GM12874 (cell line): ENCODE results near the gene FSIP2.

Experiments used
- TF ChIP-seq, protein P1 (sequence below): IDR thresholded peaks from 2 replicates; pipeline ENCODE4 v1.5.1; 2011; ENCODE audit warnings: low read depth, mild to moderate bottlenecking, control low read depth, low read length, moderate library complexity; ENCODE audit not compliant: insufficient read depth

FSIP2 gene

DNA sequence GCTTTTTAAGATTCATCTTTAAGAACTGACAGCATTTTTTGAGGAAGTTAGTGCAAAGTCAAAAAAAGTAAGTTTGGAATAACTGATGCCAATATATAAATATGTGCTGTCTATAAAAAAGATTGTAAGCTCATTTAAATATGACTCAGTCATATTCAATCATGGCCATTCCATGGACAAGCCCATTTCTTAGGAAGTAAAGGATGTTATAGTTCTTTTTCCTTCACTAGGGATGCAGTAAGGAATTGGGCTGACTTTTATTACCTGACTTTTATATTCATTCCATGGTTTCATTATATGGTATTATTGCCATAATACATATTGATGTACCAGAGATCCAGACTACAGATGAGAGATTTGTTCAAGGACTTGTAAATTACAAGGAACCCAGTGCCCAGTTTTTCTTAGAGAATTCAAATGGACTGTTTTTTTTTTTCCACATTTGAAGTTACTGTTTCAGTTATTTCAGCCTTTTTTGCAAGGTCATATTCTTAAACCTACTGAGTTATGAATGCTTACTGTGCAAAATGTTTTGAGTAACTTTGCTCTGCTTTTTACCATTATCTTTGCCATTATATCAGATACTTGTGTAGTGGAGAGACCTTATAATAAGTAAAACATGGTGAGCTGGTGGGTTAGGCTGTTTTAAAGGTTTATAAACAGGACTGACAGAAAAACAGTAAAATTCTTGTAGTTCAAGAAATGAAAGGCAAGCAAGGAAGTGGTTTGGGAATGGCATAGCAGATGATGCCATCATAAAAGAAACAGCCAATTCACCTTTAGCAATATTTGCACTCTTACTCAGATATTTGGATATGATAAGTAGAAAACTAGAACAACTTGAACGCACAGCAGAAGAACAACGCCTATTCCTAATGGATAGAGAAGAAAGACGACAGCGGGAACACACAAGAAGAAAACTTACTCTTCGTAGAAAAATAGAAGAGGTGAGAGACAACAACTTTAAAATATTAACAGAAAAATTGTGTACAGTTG, 7.6 kb downstream of the FSIP2 start:
- TF ChIP-seq, protein P1, sequence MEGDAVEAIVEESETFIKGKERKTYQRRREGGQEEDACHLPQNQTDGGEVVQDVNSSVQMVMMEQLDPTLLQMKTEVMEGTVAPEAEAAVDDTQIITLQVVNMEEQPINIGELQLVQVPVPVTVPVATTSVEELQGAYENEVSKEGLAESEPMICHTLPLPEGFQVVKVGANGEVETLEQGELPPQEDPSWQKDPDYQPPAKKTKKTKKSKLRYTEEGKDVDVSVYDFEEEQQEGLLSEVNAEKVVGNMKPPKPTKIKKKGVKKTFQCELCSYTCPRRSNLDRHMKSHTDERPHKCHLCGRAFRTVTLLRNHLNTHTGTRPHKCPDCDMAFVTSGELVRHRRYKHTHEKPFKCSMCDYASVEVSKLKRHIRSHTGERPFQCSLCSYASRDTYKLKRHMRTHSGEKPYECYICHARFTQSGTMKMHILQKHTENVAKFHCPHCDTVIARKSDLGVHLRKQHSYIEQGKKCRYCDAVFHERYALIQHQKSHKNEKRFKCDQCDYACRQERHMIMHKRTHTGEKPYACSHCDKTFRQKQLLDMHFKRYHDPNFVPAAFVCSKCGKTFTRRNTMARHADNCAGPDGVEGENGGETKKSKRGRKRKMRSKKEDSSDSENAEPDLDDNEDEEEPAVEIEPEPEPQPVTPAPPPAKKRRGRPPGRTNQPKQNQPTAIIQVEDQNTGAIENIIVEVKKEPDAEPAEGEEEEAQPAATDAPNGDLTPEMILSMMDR, result no peak

DNA sequence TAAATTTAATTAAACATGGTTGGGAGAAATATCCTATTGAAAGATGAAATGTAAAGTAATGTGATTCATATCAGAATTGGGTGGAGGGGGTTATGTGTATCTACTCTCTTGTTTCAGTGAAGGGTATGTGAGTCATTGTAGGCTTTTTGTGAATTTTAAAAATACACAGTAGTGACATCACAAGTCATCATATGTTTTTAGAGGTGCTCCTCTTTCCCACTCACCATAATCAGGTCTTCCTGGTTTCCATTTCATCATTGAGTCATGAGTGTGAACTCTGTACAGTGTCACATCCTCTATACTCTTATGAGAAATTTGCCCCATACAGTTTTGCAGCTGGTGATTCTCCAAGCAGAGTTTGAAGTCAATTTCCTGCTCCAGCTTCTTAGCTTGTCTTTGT, 18.8 kb downstream of the FSIP2 start:
- TF ChIP-seq, protein P1, result no peak

DNA sequence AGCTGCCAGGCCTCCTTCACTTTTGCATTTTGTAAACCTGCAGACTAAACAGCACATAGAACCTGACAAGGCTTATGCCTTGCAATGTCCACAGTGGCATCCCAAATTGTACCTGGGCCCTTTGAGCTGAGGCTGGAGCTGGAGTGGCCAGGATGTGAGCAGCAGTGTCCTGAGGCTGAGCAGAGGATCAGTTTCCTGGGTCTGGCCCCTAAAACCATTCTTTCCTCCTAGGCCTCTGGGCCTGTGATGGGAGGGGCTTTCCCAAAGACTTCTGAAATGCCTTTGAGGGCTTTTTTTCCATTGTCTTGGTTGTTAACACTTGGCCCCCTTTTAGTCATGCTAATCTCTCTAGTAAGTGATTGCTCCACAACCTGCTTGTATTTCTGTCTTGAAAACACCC, 32.8 kb downstream of the FSIP2 start:
- TF ChIP-seq, protein P1, result no peak

DNA sequence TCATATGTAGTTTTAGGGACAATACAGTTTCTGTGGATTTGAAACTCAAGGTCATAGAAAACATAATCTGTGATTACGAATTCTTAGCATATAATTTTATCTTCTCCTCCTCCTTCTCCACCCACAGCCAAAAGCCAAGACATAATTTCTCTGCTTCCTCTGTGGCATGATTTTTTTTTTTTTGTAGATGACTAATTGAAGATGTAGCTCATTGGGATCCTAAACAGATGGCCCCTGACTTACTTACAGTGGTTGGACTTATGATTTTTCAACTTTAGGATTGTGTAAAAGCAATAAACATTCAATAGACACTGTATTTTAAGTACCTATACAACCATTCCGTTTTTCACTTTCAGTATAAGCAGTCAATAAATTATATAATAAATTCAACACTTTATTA, 42.3 kb downstream of the FSIP2 start:
- TF ChIP-seq, protein P1, result no peak

DNA sequence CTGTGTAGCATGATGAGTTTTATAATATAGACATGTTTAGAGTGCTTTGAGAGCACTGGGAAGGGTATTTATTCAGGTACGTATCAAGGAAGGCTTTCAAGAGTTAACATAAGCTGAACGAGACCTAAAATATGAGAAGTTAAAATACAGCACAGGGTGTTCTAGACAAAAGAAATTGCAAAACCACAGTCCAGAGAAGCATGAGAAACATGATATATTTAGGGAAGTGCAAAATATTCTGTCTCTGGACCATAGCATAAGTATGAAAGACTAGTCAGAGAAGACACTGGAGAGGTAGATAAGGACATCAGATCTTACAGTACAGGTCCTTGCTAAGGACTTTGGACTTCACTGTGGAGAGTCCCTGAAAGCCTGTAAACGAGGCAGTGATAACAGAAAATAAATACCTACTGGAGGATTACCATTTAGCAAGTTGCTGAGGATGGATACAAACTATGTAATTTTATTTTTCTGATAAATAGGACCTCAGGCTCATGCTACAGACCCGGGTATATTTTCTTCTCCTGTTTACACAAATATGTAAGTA, 43.7 kb downstream of the FSIP2 start:
- TF ChIP-seq, protein P1, result no peak

DNA sequence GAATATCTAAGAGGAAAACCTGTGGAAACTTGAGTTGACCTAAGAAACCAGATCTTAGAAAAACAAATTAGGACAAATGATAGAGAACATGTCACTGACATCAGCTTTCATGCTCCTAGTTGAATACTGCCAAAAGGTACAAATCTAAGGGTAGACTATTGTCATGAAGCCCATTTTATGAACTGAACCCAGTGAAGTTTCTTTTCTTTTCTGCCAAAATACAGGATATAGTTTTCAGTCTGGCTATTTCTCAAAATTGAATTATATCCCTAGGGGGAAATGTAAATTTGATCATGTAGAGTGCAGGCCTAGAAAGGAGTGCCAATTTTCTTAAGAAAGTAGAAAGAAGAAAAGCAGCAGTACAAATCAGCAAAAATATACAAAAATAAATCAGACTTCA, 46.6 kb downstream of the FSIP2 start:
- TF ChIP-seq, protein P1, result no peak

DNA sequence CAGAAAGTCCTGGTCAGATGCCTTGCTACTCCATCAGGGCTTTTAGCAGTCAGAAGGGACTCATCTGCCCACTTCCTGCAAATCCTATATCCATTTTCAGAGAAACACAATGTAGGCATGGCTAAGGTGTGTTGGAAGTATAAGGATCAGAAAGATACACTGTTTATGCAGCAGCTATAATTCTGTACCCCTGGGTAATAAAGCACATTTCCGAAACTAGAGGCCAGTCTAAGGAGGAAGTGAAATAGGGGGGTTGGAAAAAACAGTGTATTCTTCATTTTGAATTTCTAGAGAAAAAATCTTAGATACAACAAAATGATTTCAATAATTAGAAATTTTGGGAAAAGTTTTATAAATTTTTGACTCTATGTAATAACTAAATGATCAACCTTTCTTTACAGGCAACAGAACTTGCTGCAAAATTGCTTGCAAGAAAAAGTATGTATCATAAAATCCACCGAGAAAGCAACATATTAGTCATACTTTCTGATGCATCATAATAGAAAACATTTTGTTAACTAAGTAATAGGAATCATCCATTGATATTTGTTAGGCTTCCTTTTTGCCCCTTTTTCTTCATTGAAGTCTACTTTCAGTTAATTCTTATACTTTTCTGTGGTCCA, 47.4 kb downstream of the FSIP2 start:
- TF ChIP-seq, protein P1, result no peak
